HUES48 (cell line): ENCODE results near the gene CD109.

Source experiments
- H3K27ac ChIP-seq: one replicate; pipeline ENCODE4 v1.7.0; 2013; ENCODE audit warnings: low read depth, low read length, inconsistent platforms
- H3K27me3 ChIP-seq: 2 replicates; pipeline ENCODE4 v1.6.1; 2013; ENCODE audit warnings: mild to moderate bottlenecking, low read length; ENCODE audit not compliant: control insufficient read depth, insufficient read depth
- H3K36me3 ChIP-seq: 2 replicates; pipeline ENCODE4 v1.6.1; 2013; ENCODE audit warnings: low read length; ENCODE audit not compliant: control insufficient read depth, insufficient read depth
- H3K4me1 ChIP-seq: 2 replicates; pipeline ENCODE4 v1.6.1; 2013; ENCODE audit warnings: mild to moderate bottlenecking, low read length; ENCODE audit not compliant: control insufficient read depth, insufficient read depth
- H3K4me3 ChIP-seq: 2 replicates; pipeline ENCODE4 v1.5.1; 2013; ENCODE audit warnings: mild to moderate bottlenecking, low read depth, low read length
- H3K9ac ChIP-seq: 2 replicates; pipeline ENCODE4 v1.6.1; 2013; ENCODE audit warnings: mild to moderate bottlenecking, low read depth, low read length, moderate library complexity
- H3K9me3 ChIP-seq: 2 replicates; pipeline ENCODE4 v1.6.1; 2013; ENCODE audit warnings: low read length; ENCODE audit not compliant: control insufficient read depth, insufficient read depth

Gene CD109

GRCh38 chr6:73690056-73690455 lies 5.9 kb upstream of the CD109 start:
- Histone ChIP-seq H3K4me3 (no peak overlapping the region), H3K27ac (no peak overlapping the region), H3K9me3 (no peaks in the 10 kb centered on the region), H3K9ac (no peak overlapping the region), H3K36me3 (no peaks in the 10 kb centered on the region), H3K27me3 (peaks cover 6% of the 10 kb centered on the region), H3K4me1 (0 out of 2 replicates have a peak, but pooled peaks cover under 1% of the 10 kb centered on the region)

GRCh38 chr6:73691512-73691911 lies 4.5 kb upstream of the CD109 start:
- H3K36me3 ChIP-seq, result no peaks in the 10 kb centered on the region
- H3K4me1 ChIP-seq, result peaks cover 9% of the 10 kb centered on the region
- H3K4me3 ChIP-seq, result no peak overlapping the region
- no peak overlapping the region for H3K27ac ChIP-seq
- H3K27me3 ChIP-seq, result peaks cover 8% of the 10 kb centered on the region
- no peak overlapping the region for H3K9ac ChIP-seq
- no peaks in the 10 kb centered on the region for H3K9me3 ChIP-seq

- peaks cover 8% of the 10 kb centered on the region for H3K27me3 ChIP-seq
- H3K4me1 ChIP-seq, result peaks cover 16% of the 10 kb centered on the region
- no peak overlapping the region for H3K27ac ChIP-seq
- no peaks in the 10 kb centered on the region for H3K36me3 ChIP-seq
- no peaks in the 10 kb centered on the region for H3K9me3 ChIP-seq
- no peak overlapping the region for H3K4me3 ChIP-seq
- no peak overlapping the region for H3K9ac ChIP-seq
Observed at GRCh38 chr6:73694711-73695411, 1.1 kb upstream of the CD109 start.

- Histone ChIP-seq H3K9ac (no peak overlapping the region), H3K4me1 (peaks cover 16% of the 10 kb centered on the region), H3K4me3 (peak overlapping the region; percentile 70), H3K27me3 (peaks cover 8% of the 10 kb centered on the region), H3K27ac (no peak overlapping the region), H3K36me3 (no peaks in the 10 kb centered on the region), H3K9me3 (no peaks in the 10 kb centered on the region)
Observed at GRCh38 chr6:73696966-73697655, 1.1 kb downstream of the CD109 start.

- no peak overlapping the region for H3K4me3 ChIP-seq
- no peaks in the 10 kb centered on the region for H3K36me3 ChIP-seq
- H3K9ac ChIP-seq, result no peak overlapping the region
- peaks cover 4% of the 10 kb centered on the region for H3K27me3 ChIP-seq
- peaks cover 16% of the 10 kb centered on the region for H3K4me1 ChIP-seq
- no peak overlapping the region for H3K27ac ChIP-seq
- no peaks in the 10 kb centered on the region for H3K9me3 ChIP-seq
Observed at GRCh38 chr6:73699676-73700459, 3.9 kb downstream of the CD109 start.

- no peak overlapping the region for H3K4me3 ChIP-seq
- H3K27ac ChIP-seq, result no peak overlapping the region
- no peaks in the 10 kb centered on the region for H3K27me3 ChIP-seq
- no peaks in the 10 kb centered on the region for H3K36me3 ChIP-seq
- no peaks in the 10 kb centered on the region for H3K4me1 ChIP-seq
- no peak overlapping the region for H3K9ac ChIP-seq
- no peaks in the 10 kb centered on the region for H3K9me3 ChIP-seq
Observed at GRCh38 chr6:73702444-73702843, 6.4 kb downstream of the CD109 start.

GRCh38 chr6:73703466-73703865 lies 7.5 kb downstream of the CD109 start:
- Histone ChIP-seq H3K27ac (no peak overlapping the region), H3K9me3 (no peaks in the 10 kb centered on the region), H3K4me1 (no peaks in the 10 kb centered on the region), H3K9ac (no peak overlapping the region), H3K27me3 (no peaks in the 10 kb centered on the region), H3K4me3 (no peak overlapping the region), H3K36me3 (no peaks in the 10 kb centered on the region)

- Histone ChIP-seq H3K27ac (peak overlapping the region; percentile 78), H3K9me3 (no peaks in the 10 kb centered on the region), H3K27me3 (no peaks in the 10 kb centered on the region), H3K4me3 (no peak overlapping the region), H3K9ac (no peak overlapping the region), H3K36me3 (no peaks in the 10 kb centered on the region), H3K4me1 (no peaks in the 10 kb centered on the region)
Observed at GRCh38 chr6:73704260-73704659, 8.3 kb downstream of the CD109 start.

- peak overlapping the region; percentile 78 for H3K27ac ChIP-seq
- H3K9me3 ChIP-seq, result no peaks in the 10 kb centered on the region
- H3K27me3 ChIP-seq, result no peaks in the 10 kb centered on the region
- H3K4me3 ChIP-seq, result no peak overlapping the region
- H3K4me1 ChIP-seq, result no peaks in the 10 kb centered on the region
- H3K9ac ChIP-seq, result no peak overlapping the region
- H3K36me3 ChIP-seq, result no peaks in the 10 kb centered on the region
Observed at GRCh38 chr6:73704798-73705197, 8.8 kb downstream of the CD109 start.

GRCh38 chr6:73706971-73707370 lies 11.0 kb downstream of the CD109 start:
- Histone ChIP-seq H3K9me3 (no peaks in the 10 kb centered on the region), H3K36me3 (no peaks in the 10 kb centered on the region), H3K4me3 (no peak overlapping the region), H3K4me1 (no peaks in the 10 kb centered on the region), H3K27me3 (no peaks in the 10 kb centered on the region), H3K9ac (no peak overlapping the region), H3K27ac (no peak overlapping the region)

GRCh38 chr6:73710470-73710869 lies 14.5 kb downstream of the CD109 start:
- no peak overlapping the region for H3K4me3 ChIP-seq
- no peak overlapping the region for H3K9ac ChIP-seq
- H3K4me1 ChIP-seq, result peaks cover 11% of the 10 kb centered on the region

More at GRCh38 chr6:73710470-73710869, 14.5 kb downstream of the CD109 start:
- H3K27ac ChIP-seq, result no peak overlapping the region
- no peaks in the 10 kb centered on the region for H3K9me3 ChIP-seq
- no peaks in the 10 kb centered on the region for H3K27me3 ChIP-seq
- no peaks in the 10 kb centered on the region for H3K36me3 ChIP-seq
